Measurements from ENCODE around the gene ADIPOQ. TPM values are rescaled to one million over a fixed set of nuclear protein-coding genes. Genes with fewer than 3 reads are reported as not detected.

The ADIPOQ gene
- total and polyA plus RNA-seq, 4 donors = 0.02 TPM; not detected in 3

- H3K27ac ChIP-seq (ENCODE audit: low read depth in 1 of 2, low read length in 2 of 2) = no peak overlapping the region
- H3K27me3 ChIP-seq (ENCODE audit: control insufficient read depth in 4 of 4, insufficient read depth in 4 of 4, low read length in 3 of 4) = no peaks in the 10 kb centered on the region
- H3K9me3 ChIP-seq (ENCODE audit: control insufficient read depth in 4 of 4, low read length in 3 of 4) = no peaks in the 10 kb centered on the region
- no peak for DNase-seq (ENCODE audit: low spot score)
- H3K36me3 ChIP-seq (ENCODE audit: control insufficient read depth in 4 of 4, insufficient read depth in 3 of 4, low read depth in 1 of 4, low read length in 3 of 4) = no peaks in the 10 kb centered on the region
- WGBS = 98% methylated on average over 8 of the region's 8 CpGs
- TF ChIP-seq MAX (IDR thresholded peaks at IDR 0.05) (no peak), ATF3 (IDR thresholded peaks at IDR 0.05) (no peak), TAF1 (conservative IDR thresholded peaks at IDR 0.05) (no peak), EGR1 (IDR thresholded peaks at IDR 0.05; ENCODE audit: low read depth in 2 of 2) (no peak), NR2F2 (IDR thresholded peaks at IDR 0.05) (no peak), REST (IDR thresholded peaks at IDR 0.05) (no peak), HNF4G (IDR thresholded peaks at IDR 0.05) (no peak), CTCF (IDR thresholded peaks at IDR 0.05; ENCODE audit: low read depth, low read length, missing input control) (no peak)
- H3K4me3 ChIP-seq (ENCODE audit: low read depth in 1 of 3, low read length in 3 of 3) = no peak overlapping the region
- no peak overlapping the region for H3K9ac ChIP-seq (ENCODE audit: low read depth in 1 of 2, low read length in 2 of 2)
- no peaks in the 10 kb centered on the region for H3K4me1 ChIP-seq (ENCODE audit: control insufficient read depth in 4 of 4, insufficient read depth in 4 of 4, low read length in 3 of 4)
These were observed 11.6 kb downstream of the ADIPOQ start for GRCh38 chr3:186854146-186854545.

- Histone ChIP-seq H3K36me3 (ENCODE audit: control insufficient read depth in 4 of 4, insufficient read depth in 3 of 4, low read depth in 1 of 4, low read length in 3 of 4) (no peaks in the 10 kb centered on the region), H3K9me3 (ENCODE audit: control insufficient read depth in 4 of 4, low read length in 3 of 4) (no peaks in the 10 kb centered on the region), H3K4me3 (ENCODE audit: low read depth in 1 of 3, low read length in 3 of 3) (no peak overlapping the region), H3K27me3 (ENCODE audit: control insufficient read depth in 4 of 4, insufficient read depth in 4 of 4, low read length in 3 of 4) (no peaks in the 10 kb centered on the region), H3K4me1 (ENCODE audit: control insufficient read depth in 4 of 4, insufficient read depth in 4 of 4, low read length in 3 of 4) (no peaks in the 10 kb centered on the region), H3K27ac (ENCODE audit: low read depth in 1 of 2, low read length in 2 of 2) (no peak overlapping the region), H3K9ac (ENCODE audit: low read depth in 1 of 2, low read length in 2 of 2) (no peak overlapping the region)
- no peak for DNase-seq (ENCODE audit: low spot score)
- 0% methylated on average over 1 of the region's 1 CpG for WGBS
- TF ChIP-seq NR2F2 (IDR thresholded peaks at IDR 0.05) (no peak), HNF4G (IDR thresholded peaks at IDR 0.05) (peak; percentile 16), HNF4A (conservative IDR thresholded peaks at IDR 0.05) (peak; percentile 26 to 64), MAX (IDR thresholded peaks at IDR 0.05) (no peak), REST (IDR thresholded peaks at IDR 0.05) (no peak)
These were observed 12.4 kb downstream of the ADIPOQ start for GRCh38 chr3:186854954-186855353.

Measured in liver (tissue), 9 donors.